Measurements from ENCODE around the gene IQSEC1.

DNA sequence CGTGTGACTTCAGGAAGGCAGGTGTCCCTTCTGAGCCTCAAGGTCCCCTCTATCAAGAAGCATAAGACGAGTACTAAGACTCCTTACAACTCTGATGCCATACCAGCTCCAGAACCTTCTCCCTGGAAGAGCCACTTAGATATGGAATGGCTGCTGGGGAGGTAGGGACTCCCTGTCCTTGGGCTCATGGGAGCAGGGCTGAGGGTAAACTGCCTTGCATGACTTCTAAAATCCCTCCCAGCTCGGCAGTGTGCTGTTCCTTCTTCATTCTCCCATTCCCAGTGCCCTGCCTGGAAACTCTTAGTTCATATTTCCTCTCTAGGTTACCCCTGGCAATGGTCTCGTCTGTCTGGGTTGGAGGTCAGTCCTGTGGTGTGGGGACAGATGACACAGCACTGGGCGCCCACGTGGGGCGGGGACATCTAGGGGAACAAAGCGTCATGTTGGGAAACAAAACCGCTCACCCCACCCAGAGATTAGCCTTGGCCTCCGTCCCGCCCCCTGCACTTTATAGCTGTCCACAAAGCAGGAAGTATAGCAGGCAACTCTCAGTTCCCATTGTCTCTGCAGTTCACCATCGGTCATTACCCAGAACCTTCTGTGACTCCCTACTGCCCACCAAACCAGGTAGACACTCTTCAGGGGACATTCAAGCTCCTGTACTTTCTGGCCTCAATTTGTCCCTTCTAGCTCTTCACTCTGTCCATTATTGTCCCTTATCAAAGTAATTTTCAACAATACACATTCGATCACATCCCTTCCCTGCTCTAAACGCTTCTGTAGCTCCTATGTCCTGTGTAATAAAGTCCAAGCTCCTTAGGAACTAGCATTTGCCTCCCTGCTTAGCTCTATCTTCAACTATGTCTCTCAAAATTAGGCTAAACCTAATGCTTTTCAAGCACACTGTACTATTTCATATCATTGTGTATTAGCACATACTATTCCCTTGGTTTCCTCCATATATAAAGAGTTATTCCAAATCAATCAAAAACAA lies 73.8 kb downstream of the IQSEC1 start:
- TF ChIP-seq, protein P1, sequence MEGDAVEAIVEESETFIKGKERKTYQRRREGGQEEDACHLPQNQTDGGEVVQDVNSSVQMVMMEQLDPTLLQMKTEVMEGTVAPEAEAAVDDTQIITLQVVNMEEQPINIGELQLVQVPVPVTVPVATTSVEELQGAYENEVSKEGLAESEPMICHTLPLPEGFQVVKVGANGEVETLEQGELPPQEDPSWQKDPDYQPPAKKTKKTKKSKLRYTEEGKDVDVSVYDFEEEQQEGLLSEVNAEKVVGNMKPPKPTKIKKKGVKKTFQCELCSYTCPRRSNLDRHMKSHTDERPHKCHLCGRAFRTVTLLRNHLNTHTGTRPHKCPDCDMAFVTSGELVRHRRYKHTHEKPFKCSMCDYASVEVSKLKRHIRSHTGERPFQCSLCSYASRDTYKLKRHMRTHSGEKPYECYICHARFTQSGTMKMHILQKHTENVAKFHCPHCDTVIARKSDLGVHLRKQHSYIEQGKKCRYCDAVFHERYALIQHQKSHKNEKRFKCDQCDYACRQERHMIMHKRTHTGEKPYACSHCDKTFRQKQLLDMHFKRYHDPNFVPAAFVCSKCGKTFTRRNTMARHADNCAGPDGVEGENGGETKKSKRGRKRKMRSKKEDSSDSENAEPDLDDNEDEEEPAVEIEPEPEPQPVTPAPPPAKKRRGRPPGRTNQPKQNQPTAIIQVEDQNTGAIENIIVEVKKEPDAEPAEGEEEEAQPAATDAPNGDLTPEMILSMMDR (conservative IDR thresholded peaks at IDR 0.05 in 1 of 2, IDR thresholded peaks at IDR 0.05 in 1 of 2; ENCODE audit: low read depth in 1 of 2, low read length in 2 of 2) = no peak
- TF ChIP-seq EZH2 (IDR thresholded peaks at IDR 0.05; ENCODE audit: low read length, missing control alignments) = no peak
